HG02852 (cell line): Measurements from ENCODE around the gene TRIM37.
"Not testable (repeated sequence)": the region's sequence is repeated elsewhere in the genome, so short reads cannot be mapped to it uniquely, and the experiment has no call there.

Experiments used
- ATAC-seq: cut with Tn5 transposase; IDR thresholded peaks from one replicate; pipeline ENCODE4 v1.9.1; 2021; ENCODE audit warnings: mild to moderate bottlenecking, moderate library complexity; ENCODE audit not compliant: unreplicated experiment

Gene TRIM37

GRCh38 chr17:58956997-58957724, 149.5 kb downstream of the TRIM37 start:
- ATAC-seq: no peak

- ATAC-seq: not testable (repeated sequence)
These were observed 152.3 kb downstream of the TRIM37 start for GRCh38 chr17:58954358-58954757.

GRCh38 chr17:58947824-58948223, 158.9 kb downstream of the TRIM37 start:
- no peak for ATAC-seq

GRCh38 chr17:58947411-58947810, 159.3 kb downstream of the TRIM37 start:
- no peak for ATAC-seq

- no peak for ATAC-seq
These were observed 162.5 kb downstream of the TRIM37 start for GRCh38 chr17:58944166-58944565.

GRCh38 chr17:58936295-58936694, 170.4 kb downstream of the TRIM37 start:
- ATAC-seq: no peak

- no peak for ATAC-seq
These were observed 173.7 kb downstream of the TRIM37 start for GRCh38 chr17:58932956-58933355.
